Fibroblast of the aortic adventitia (primary cell): ENCODE measurements around the gene NRP1. TPM values are rescaled to one million over a fixed set of nuclear protein-coding genes. Genes with fewer than 3 reads are reported as not detected.
A peak's percentile ranks its signal among the peaks of the same experiment; 100 is the strongest.

Experiments
- DNase-seq: peaks from one replicate; pipeline ENCODE4 v3.0.0-alpha.2; 2010; ENCODE audit warnings: low read depth
- H3K4me3 ChIP-seq: 2 replicates; pipeline ENCODE4 v1.5.1; 2011; ENCODE audit warnings: low read depth, mild to moderate bottlenecking, control low read depth, low read length, moderate library complexity
- CTCF ChIP-seq: IDR thresholded peaks from 2 replicates; pipeline ENCODE4 v1.5.1; 2011; ENCODE audit warnings: mild to moderate bottlenecking, low read length, control low read depth, inconsistent platforms; ENCODE audit not compliant: insufficient read depth
- total RNA-seq: library from RNA; depleted of rRNA; stranded (reverse); fragments of >200 nt; gene quantifications from 2 replicates; pipeline ENCODE4 v1.2.3, GENCODE V29; 2012; ENCODE audit warnings: low replicate concordance

Gene NRP1
- total RNA-seq, 1 donor: 455 TPM

- TF ChIP-seq CTCF: no peak
- no peak for DNase-seq
These were observed 126.3 kb downstream of the NRP1 start for GRCh38 chr10:33208166-33208565.

GRCh38 chr10:33204031-33204430, 130.4 kb downstream of the NRP1 start:
- H3K4me3 ChIP-seq: no peak overlapping the region
- DNase-seq: peak; percentile 50
- no peak for TF ChIP-seq CTCF

More at GRCh38 chr10:33208166-33208565, 126.3 kb downstream of the NRP1 start:
- H3K4me3 ChIP-seq: no peak overlapping the region

- DNase-seq: no peak
- H3K4me3 ChIP-seq: no peak overlapping the region
- TF ChIP-seq CTCF: no peak
These were observed 132.5 kb downstream of the NRP1 start for GRCh38 chr10:33201971-33202370.

- TF ChIP-seq CTCF: no peak
- no peak for DNase-seq
These were observed 133.2 kb downstream of the NRP1 start for GRCh38 chr10:33201056-33201780.

GRCh38 chr10:33199731-33200232, 134.7 kb downstream of the NRP1 start:
- no peak for TF ChIP-seq CTCF
- no peak overlapping the region for H3K4me3 ChIP-seq
- no peak for DNase-seq

More at GRCh38 chr10:33201056-33201780, 133.2 kb downstream of the NRP1 start:
- no peak overlapping the region for H3K4me3 ChIP-seq

GRCh38 chr10:33198610-33199009, 135.9 kb downstream of the NRP1 start:
- no peak overlapping the region for H3K4me3 ChIP-seq
- DNase-seq: no peak
- TF ChIP-seq CTCF: no peak
